ENCODE data around the gene CD200.

GRCh38 chr3:112333002-112333380 is at the start of gene CD200:
- no peak for TF ChIP-seq EZH2phosphoT487 (IDR thresholded peaks at IDR 0.05; ENCODE audit: insufficient read depth, low read depth)
- TF ChIP-seq EZH2 (IDR thresholded peaks at IDR 0.05; ENCODE audit: insufficient read depth, poor library complexity, severe bottlenecking): no peak

All from GM23248 (cell line).